ENCODE measurements around the gene CLIC5.
A peak's percentile ranks its signal among the peaks of the same experiment; 100 is the strongest.

Gene CLIC5

GRCh38 chr6:45922728-45923351 is 92.8 kb downstream of the CLIC5 start:
- DNase-seq = no peak

GRCh38 chr6:45921691-45922281 is 93.9 kb downstream of the CLIC5 start:
- DNase-seq = no peak

- no peak for DNase-seq
Observed at GRCh38 chr6:45920819-45921511, 94.7 kb downstream of the CLIC5 start.

GRCh38 chr6:45917439-45917838 is 98.2 kb downstream of the CLIC5 start:
- no peak for DNase-seq

GRCh38 chr6:45916692-45917091 is 99.0 kb downstream of the CLIC5 start:
- DNase-seq = no peak

GRCh38 chr6:45915780-45916468 is 99.7 kb downstream of the CLIC5 start:
- DNase-seq = no peak

GRCh38 chr6:45911691-45912090 is 104.0 kb downstream of the CLIC5 start:
- no peak for DNase-seq

GRCh38 chr6:45903959-45904358 is 111.7 kb downstream of the CLIC5 start:
- no peak for DNase-seq

GRCh38 chr6:45902984-45903383 is 112.7 kb downstream of the CLIC5 start:
- DNase-seq = no peak

GRCh38 chr6:45901767-45902650 is 113.7 kb downstream of the CLIC5 start:
- DNase-seq = no peak

GRCh38 chr6:45900808-45901752 is 114.6 kb downstream of the CLIC5 start:
- no peak for DNase-seq

- DNase-seq = no peak
Observed at GRCh38 chr6:45899683-45899946, 116.0 kb downstream of the CLIC5 start.

GRCh38 chr6:45898941-45899682 is 116.5 kb downstream of the CLIC5 start:
- no peak for DNase-seq

GRCh38 chr6:45896783-45897441 is 118.7 kb downstream of the CLIC5 start:
- no peak for DNase-seq

GRCh38 chr6:45895569-45895968 is 120.1 kb downstream of the CLIC5 start:
- no peak for DNase-seq

GRCh38 chr6:45892696-45893245 is 122.9 kb downstream of the CLIC5 start:
- DNase-seq = peak; percentile 19

GRCh38 chr6:45892196-45892595 is 123.5 kb downstream of the CLIC5 start:
- no peak for DNase-seq

GRCh38 chr6:45886776-45887175 is 128.9 kb downstream of the CLIC5 start:
- no peak for DNase-seq

GRCh38 chr6:45884336-45884735 is 131.3 kb downstream of the CLIC5 start:
- DNase-seq = no peak

- DNase-seq = no peak
Observed at GRCh38 chr6:45882671-45883070, 133.0 kb downstream of the CLIC5 start.

Data from NCI-H187 treated with DMSO at 0.1 percent for 48 hours (cell line).